ENCODE data around the gene TEAD2. TPM values are rescaled to one million over a fixed set of nuclear protein-coding genes. Genes with fewer than 3 reads are reported as not detected.
A peak's percentile ranks its signal among the peaks of the same experiment; 100 is the strongest.

Gene TEAD2
- total and polyA plus RNA-seq, 9 of the 15 experiments (the other 6 are each of a cell fraction or from before 2014, with no cell fraction given): 1.6 to 27.0 (median 13.9) TPM

DNA sequence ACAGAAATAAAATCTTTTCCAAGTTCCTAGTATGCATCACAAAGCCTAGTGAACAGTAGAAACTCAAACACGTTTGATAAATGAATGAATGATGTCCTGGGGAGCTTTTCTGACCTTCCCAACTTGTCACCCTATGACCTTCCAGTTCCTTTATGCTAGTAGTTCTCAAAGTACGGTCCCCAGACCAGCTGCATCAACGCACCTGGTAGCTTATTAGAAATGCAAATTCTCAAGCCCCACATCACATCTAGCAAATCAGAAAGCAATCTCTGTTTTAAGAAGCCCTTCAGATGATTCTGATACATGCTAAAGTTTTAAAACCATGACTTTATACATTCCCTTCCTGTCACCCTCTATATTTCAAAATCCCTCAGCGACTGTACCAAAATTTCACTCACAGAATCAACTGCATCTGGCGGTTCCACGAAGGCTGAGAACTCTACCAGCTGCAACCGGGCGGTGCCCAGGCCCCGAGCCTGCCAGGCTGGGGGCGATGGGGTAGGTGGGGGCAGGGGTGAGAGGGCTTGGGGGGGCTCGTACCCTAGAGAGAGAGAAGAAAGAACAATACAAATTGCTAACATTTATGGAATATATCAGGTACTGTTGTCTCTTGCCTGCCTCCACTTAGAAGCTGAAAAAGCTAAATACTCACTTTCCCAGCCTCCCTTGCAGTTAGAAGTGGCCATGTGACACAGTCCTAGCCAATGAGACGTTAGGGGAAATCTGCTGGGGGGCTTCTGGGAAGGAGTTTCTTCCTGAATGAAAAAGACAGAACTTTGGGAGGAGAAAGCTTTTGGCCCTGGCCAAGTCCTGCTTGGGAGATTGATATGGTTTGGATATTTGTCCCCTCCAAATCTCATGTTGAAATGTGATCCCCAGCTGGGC is 13.7 kb downstream of the TEAD2 start (continued):
- TF ChIP-seq, protein P1, sequence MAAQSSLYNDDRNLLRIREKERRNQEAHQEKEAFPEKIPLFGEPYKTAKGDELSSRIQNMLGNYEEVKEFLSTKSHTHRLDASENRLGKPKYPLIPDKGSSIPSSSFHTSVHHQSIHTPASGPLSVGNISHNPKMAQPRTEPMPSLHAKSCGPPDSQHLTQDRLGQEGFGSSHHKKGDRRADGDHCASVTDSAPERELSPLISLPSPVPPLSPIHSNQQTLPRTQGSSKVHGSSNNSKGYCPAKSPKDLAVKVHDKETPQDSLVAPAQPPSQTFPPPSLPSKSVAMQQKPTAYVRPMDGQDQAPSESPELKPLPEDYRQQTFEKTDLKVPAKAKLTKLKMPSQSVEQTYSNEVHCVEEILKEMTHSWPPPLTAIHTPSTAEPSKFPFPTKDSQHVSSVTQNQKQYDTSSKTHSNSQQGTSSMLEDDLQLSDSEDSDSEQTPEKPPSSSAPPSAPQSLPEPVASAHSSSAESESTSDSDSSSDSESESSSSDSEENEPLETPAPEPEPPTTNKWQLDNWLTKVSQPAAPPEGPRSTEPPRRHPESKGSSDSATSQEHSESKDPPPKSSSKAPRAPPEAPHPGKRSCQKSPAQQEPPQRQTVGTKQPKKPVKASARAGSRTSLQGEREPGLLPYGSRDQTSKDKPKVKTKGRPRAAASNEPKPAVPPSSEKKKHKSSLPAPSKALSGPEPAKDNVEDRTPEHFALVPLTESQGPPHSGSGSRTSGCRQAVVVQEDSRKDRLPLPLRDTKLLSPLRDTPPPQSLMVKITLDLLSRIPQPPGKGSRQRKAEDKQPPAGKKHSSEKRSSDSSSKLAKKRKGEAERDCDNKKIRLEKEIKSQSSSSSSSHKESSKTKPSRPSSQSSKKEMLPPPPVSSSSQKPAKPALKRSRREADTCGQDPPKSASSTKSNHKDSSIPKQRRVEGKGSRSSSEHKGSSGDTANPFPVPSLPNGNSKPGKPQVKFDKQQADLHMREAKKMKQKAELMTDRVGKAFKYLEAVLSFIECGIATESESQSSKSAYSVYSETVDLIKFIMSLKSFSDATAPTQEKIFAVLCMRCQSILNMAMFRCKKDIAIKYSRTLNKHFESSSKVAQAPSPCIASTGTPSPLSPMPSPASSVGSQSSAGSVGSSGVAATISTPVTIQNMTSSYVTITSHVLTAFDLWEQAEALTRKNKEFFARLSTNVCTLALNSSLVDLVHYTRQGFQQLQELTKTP (IDR thresholded peaks at IDR 0.05; ENCODE audit: low read depth in 1 of 2, partially characterized antibody in 2 of 2): peak in 1 of 2 experiments; percentile 75
- TF ChIP-seq NFYB (IDR thresholded peaks at IDR 0.05; ENCODE audit: extremely low read depth, insufficient read length) (peak; percentile 82), HMGN3 (IDR thresholded peaks at IDR 0.05; ENCODE audit: borderline replicate concordance, extremely low read depth, insufficient read length, low read depth, low read length) (no peak), LARP7 (IDR thresholded peaks at IDR 0.05) (no peak), PHF20 (IDR thresholded peaks at IDR 0.05; ENCODE audit: partially characterized antibody) (no peak), TCF7 (IDR thresholded peaks at IDR 0.05; ENCODE audit: borderline replicate concordance) (no peak), RFX5 (IDR thresholded peaks at IDR 0.05; ENCODE audit: low read depth, low read length) (no peak)
- TF ChIP-seq, protein P2, sequence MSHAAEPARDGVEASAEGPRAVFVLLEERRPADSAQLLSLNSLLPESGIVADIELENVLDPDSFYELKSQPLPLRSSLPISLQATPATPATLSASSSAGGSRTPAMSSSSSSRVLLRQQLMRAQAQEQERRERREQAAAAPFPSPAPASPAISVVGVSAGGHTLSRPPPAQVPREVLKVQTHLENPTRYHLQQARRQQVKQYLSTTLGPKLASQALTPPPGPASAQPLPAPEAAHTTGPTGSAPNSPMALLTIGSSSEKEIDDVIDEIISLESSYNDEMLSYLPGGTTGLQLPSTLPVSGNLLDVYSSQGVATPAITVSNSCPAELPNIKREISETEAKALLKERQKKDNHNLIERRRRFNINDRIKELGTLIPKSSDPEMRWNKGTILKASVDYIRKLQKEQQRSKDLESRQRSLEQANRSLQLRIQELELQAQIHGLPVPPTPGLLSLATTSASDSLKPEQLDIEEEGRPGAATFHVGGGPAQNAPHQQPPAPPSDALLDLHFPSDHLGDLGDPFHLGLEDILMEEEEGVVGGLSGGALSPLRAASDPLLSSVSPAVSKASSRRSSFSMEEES (CRISPR knock-in tag; IDR thresholded peaks at IDR 0.05): no peak

All from K562 (cell line).